Stimulated activated CD4-positive, alpha-beta T cell treated with anti-CD3 and anti-CD28 coated beads, TNF-alpha, amount 100 ng/mL, for 24 hours (primary cell): ENCODE results near the gene MPC1.
A peak's percentile ranks its signal among the peaks of the same experiment; 100 is the strongest.
"Not testable (repeated sequence)": the region's sequence is repeated elsewhere in the genome, so short reads cannot be mapped to it uniquely, and the experiment has no call there.

Experiments used
- DNase-seq, 3 experiments: peaks; one replicate each; pipeline ENCODE4 v3.0.0-alpha.2; 2020; ENCODE audit warnings: low read depth in 3 of 3

The MPC1 gene

DNA sequence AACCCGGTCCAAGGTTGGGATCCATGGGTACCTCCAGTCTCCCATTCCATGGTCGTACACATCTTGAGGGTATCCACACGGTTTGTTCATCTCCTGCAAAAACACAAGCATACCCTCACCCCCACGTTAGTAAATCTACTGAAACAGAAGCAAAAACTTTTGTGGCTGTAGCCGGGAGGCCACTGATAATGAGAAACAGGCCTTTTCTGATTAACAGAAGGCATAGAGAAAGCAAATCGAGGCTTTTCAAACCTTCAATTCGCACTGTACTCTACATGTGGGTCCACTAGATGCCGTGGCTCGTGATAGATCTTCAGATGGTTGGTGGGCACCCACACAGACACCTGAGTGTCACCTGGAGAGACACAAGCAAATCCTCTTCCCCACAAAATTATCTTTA is 37.1 kb downstream of the MPC1 start:
- not testable (repeated sequence) for DNase-seq

DNA sequence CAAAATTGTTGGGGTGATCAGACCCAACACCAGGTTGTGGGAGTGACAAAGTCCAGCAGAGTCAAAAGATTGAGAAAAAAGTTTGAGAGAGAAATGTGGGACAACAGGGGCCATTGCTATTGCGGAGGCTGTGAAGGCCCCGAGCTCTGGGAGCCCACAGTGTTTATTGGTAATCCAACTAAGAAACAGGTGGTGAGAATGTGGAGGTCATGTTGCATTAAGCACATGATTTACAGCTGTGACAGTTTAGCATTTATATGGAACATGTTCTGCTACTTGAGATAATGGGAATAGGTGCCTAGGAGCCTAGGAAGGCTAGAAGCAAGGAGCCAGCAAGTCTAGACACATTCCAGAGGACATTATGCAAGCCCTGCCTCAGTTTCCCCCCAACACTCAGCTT is 37.8 kb downstream of the MPC1 start:
- DNase-seq = not testable (repeated sequence)

DNA sequence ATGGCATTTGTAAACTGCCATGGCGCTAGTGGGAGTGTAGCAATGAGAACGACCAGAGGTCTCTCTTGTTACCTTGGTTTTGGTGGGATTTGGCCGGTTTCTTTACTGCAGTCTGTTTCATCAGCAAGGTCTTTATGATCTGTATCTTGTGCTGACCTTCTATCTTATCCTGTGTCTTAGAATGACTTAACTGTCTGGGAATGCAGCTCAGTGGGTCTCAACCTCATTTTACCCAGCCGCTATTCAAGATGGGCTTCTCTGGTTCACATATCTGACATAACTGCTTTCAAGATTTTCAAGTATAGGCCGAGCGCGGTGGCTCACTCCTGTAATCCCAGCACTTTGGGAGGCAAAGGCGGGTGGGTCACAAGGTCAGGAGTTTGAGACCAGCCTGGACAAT is 38.5 kb downstream of the MPC1 start:
- no peak for DNase-seq

GRCh38 chr6:166343150-166343487 is 39.6 kb downstream of the MPC1 start:
- DNase-seq = no peak

DNA sequence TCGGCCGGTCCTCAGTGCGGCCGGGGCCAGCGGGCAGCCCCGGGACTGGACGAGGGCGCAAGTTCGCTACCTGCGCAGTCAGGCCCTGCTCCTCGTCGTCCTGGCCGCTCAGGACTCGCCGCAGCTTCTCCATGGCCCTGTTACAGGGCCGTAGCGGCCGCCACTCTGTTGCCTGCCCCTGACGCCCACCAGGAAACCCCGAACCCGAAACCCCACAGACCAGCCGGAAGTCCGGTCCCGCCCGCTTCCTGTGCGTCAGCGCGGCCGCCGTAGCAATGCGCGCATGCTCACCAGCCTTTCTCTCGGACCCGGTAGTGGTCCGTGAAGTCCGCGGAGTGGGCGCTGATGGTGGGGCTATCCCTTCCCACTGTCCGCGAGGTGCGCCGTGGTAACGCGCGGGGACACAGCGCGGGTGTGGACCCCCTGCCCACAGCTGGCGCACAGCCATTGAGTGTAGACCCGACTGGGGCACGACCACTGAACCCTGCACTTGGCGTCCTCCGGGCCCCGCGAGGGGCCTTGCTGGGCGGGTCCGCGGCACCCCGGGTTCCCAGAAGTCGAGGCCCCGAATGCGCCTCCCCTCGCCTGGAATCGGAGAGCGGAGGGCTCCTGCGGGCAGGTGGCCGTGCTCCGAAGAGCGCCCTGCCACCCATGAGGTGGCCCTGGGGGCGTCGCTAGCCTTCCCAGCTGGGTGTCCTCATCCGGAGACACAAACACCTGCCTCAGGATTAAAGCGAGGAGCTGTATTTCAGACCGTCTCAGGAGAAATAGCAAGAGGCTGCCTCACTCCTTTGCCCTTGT is 40.2 kb downstream of the MPC1 start, which contains the start of gene SFT2D1:
Gene SFT2D1, minus strand, starts transcription at position 197 of the 801 bp plus-strand sequence. Its CDS starts 64 bp downstream, at position 133.
- peak; percentile 65 to 84 (median 67) for DNase-seq

- no peak for DNase-seq
Observed at GRCh38 chr6:166341977-166342348, 40.8 kb downstream of the MPC1 start.

- no peak for DNase-seq
Observed at GRCh38 chr6:166341464-166341863, 41.3 kb downstream of the MPC1 start.

GRCh38 chr6:166338854-166339253 is 43.9 kb downstream of the MPC1 start:
- DNase-seq = no peak

DNA sequence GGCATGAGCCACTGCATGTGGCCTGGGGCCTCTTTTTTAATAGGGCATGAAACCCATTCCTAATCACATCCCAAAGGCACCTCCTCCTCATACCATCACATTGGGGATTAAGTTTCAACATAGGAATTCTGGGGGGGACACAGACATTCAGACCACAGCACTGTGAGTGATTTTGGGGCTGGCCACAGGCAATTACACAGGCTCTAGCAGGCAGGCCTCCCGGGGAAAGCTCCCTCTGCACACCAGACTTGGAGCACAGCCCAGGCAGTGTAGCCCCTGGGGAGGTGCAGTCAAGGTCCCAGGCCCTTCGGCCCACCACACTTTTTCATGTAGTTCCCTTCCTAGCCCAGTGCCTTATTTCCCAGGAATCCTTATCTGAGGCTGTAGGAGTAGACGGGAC is 45.9 kb downstream of the MPC1 start:
- DNase-seq = no peak

- DNase-seq = no peak
Observed at GRCh38 chr6:166335378-166336302, 47.1 kb downstream of the MPC1 start.

- no peak for DNase-seq
Observed at GRCh38 chr6:166334878-166335277, 47.9 kb downstream of the MPC1 start.

GRCh38 chr6:166333172-166333995 is 49.4 kb downstream of the MPC1 start:
- DNase-seq = no peak

DNA sequence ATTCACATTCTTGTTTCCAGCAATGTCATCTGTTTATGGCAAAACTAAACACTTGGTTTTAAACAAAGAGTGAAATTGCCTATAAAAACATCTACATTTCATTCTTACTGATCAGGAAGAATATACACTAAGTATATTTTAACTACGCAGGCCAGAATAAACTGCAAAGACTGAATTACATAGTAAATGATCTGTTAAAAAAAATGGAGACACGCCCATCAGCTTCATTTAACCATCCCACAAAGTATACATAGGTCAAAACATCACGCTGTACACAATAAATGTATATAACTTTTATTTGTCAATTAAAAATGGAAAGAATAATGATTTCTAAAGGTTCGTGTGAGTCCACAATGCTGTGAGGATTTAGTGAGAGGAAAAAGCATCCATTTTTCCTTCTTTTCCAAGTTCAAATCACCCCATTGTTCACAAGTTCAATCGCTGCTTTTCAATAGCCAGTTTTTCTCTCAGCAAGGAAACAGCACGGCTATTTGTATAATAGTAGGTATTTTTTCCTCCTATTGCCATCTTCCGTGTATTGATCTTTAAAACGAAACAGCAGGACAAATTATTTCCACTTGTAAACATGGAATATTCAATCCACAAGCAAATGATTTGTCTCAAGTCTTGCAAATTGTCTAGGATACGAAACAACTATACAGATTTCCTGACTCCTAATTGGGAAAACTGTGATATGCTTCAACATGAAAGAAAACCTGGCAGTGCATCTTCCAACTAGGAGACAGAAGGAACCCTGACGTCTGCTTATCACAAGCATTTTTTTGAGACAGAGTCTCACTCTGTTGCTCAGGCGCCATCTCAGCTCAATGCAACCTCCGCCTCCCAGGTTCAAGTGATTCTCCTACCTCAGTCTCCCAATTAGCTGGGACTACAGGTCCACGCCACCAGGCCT is 51.0 kb downstream of the MPC1 start:
- no peak for DNase-seq

GRCh38 chr6:166330612-166331011 is 52.1 kb downstream of the MPC1 start:
- no peak for DNase-seq

DNA sequence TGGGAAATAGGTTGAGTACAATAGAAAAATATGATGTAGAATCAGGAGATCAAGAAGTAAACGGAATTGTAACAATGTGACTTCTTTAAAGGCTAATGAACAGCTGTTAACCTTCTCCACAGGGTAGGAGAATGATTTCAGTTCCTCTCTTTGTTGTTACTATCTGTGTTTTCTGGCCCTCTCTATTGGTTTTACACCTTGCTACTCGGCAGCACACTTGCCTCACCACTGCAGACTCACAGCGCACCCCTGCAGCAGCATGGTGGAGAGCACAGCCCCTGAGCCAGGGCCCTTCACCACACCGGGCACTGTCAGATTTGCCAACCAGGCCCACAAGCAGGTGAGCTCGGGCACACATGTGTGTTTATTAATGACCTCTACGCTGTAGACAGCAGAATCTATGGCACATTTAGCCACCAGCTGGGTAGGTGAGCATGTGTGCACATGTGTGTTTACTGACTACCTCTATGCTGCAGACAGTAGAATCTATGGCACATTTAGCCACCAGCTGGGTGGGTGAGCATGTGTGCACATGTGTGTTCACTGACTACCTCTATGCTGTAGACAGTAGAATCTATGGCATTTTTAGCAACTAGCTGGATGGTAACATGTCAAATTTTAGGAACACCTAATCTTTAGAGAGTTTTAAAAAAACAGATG is 57.2 kb downstream of the MPC1 start:
- no peak for DNase-seq

DNA sequence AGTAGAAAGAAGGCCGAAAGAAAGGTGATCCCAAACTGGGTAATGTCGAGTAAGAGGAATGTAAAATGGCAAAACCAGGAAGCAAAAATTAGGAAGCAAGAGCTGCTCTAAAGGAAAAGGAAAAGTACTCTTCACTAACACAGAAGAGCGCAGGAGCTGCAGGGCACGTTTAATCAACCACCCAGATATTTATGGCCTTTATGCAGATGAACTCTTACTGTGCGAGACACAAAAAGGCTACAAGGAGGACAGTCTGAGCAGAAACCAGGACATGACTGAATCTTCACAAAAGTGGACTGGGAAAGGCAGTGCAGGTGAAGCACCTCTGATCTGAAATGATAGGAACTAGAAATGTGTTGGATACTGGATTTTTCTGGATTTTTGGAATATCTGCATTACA is 59.3 kb downstream of the MPC1 start:
- no peak for DNase-seq

DNA sequence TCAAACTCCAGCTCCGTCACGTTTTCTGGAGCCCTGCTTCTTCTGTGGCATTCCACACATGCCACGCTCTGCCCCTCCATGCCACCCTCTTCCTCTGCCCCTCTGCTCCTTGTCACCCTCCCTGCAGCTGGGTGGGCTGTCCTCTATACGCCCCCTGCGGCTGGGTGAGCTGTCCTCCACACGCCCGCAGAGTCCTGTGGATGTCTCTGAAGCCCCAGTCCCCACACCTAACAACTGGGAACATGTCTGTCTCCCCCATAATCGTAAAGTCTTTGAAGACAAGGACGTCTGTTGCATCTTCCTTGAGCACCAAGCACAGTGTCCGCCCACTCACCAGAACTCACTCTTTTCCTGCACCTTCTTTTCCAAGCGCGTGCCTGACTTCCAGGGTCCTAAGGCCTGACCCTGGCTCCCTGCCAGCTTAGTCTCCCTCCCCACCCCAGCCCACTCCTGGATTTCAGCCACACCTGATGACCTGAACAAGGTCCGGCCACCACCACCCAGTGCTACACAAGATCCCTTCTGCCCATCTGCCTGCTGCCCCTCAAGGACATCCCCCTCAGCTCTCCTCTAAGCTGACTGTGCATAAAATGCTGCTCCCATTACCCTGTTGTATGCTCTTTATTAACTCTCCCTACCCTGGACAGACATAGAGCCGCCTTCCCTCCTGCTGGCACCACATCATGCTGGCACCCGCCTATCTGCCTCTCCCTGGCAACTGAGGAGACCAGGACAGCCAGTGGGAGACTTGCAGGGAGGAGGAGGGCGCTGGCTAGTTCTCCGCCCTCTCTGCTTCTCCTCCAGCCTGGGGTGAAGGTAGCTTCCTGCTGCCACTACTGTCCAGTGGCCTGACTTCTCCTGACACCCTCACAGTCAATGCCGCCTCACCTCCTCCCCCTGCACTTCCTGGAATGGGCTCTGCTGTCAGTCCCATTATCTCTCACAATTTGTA is 63.8 kb downstream of the MPC1 start:
- no peak for DNase-seq

DNA sequence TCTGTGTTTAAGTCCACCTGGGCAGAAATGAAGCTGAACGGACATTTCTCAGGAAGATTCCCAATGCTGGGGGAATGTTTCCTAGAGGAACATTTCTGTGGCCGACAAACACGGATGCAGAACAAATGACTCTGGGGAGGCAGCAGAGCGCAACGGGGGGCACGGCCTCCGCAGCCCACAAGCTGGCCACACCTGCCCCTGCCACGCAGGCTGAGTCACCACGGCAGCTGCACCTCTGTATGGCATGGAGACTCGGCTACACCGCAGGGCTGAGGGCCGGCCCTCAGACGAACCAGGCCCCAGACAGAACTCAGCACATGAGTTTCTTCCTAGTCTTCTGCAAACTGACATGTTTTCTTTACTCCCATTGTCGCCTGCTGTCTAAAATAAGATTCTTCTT is 64.5 kb downstream of the MPC1 start:
- no peak for DNase-seq
